Cardiac fibroblast (primary cell): ENCODE data around the gene NUMB.

ENCODE experiments used
- DNase-seq, 2 donors: peaks; one replicate each; pipeline versions ENCODE4 v3.0.0 to v3.0.0-alpha.2; 2010; ENCODE audit warnings: low read depth in 2 of 2
- H3K4me3 ChIP-seq, 2 donors: replicated peaks in 1 of 2; 1 replicate in 1 of 2; 2 replicates in 1 of 2; pipeline ENCODE4 v1.5.1; 2011; ENCODE audit warnings: low read depth in 2 of 2, low read length in 2 of 2, mild to moderate bottlenecking in 2 of 2, moderate library complexity in 1 of 2
- TF ChIP-seq, protein P1 (sequence below): IDR thresholded peaks from one replicate; pipeline ENCODE4 v1.5.1; 2011; ENCODE audit warnings: low read depth, mild to moderate bottlenecking, low read length, inconsistent platforms

NUMB gene

DNA sequence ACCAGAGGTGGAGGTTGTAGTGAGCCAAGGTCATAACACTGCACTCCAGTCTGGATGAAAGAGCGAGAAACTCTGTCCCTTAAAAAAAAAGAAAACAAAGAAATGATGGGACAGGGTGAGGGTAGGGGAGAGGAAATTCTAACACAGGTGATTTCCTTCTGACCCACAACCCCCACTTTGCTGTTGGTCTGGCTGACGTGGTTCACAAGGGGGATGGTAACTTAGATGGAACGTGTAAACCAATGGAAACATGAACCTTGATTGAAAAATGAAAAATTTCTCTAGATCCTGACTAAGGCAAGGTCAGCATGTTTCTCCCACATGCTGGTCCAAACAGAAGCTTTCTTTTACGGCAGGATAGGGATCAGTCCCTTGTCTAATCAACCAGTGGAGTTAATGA, 16.6 kb upstream of the NUMB start:
- no peak overlapping the region for H3K4me3 ChIP-seq
- DNase-seq = no peak
- TF ChIP-seq, protein P1, sequence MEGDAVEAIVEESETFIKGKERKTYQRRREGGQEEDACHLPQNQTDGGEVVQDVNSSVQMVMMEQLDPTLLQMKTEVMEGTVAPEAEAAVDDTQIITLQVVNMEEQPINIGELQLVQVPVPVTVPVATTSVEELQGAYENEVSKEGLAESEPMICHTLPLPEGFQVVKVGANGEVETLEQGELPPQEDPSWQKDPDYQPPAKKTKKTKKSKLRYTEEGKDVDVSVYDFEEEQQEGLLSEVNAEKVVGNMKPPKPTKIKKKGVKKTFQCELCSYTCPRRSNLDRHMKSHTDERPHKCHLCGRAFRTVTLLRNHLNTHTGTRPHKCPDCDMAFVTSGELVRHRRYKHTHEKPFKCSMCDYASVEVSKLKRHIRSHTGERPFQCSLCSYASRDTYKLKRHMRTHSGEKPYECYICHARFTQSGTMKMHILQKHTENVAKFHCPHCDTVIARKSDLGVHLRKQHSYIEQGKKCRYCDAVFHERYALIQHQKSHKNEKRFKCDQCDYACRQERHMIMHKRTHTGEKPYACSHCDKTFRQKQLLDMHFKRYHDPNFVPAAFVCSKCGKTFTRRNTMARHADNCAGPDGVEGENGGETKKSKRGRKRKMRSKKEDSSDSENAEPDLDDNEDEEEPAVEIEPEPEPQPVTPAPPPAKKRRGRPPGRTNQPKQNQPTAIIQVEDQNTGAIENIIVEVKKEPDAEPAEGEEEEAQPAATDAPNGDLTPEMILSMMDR = no peak

DNA sequence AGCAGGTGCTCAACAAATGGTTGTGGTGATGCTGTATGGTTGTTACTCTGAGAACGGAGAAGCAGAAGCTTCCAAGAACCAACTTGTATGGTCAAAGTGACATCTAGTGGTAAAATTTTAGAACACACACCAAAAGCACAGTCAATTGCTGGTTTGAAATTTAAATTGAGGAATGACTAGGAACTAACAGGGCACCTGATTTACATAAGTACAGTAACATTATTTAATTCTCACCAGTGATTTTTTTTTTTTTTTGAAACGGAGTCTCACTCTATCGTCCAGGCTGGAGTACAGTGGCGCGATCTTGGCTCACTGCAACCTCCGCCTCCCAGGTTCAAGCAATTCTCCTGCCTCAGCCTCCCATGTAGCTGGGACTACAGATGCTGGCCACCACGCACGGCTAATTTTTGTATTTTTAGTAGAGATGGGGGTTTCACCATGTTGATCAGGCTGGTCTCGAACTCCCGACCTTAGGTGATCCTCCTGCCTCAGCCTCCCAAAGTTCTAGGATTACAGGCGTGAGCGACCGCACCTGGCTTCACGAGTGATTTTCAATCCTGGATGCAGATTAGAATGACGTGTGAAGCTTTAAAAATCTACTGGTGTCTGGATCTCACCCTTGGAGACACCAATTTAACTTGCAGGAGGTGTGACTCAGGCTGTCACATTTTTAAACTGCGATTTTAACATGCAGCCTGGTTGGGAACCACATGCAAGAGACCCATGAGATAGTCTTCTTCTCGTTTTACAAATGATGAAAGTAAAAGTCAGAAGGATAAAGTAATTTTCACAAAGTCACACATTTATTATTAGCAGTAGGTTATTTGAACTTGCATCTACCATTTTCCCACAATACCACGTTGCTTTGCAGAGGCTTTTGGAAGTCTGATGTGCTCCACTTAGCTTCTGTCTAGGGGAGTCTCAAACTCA, 14.1 kb upstream of the NUMB start:
- TF ChIP-seq, protein P1 = peak; percentile 59
- DNase-seq = peak; percentile 87
- H3K4me3 ChIP-seq = no peak overlapping the region

DNA sequence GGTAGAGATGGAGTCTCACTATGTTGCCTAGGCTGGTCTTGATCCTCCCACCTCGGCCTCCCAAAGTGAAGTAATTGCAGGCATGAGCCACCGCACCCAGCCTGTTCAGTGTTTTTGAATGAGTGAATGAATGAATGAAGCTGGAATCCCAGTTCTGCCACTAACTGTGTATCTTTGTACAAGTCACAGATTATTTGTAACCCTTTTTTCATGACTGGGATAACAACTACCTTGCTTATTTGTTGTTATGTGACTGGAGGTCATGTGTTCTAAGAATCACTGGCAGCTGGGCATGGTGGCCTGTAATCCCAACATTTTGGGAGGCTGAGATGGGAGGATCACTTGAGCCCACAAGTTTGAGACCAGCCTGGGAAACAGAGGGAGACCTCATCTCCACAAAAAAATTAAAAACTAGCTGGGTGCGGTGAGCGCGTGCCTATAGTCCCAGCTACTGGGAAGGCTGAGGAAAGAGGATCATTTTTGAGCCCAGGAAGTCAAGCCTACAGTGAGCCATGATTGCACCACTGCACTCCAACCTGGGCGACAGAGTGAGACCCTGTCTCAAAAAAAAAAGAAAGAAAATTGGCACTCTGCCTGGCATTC, 13.3 kb upstream of the NUMB start:
- TF ChIP-seq, protein P1 = no peak
- no peak overlapping the region for H3K4me3 ChIP-seq
- DNase-seq = no peak

DNA sequence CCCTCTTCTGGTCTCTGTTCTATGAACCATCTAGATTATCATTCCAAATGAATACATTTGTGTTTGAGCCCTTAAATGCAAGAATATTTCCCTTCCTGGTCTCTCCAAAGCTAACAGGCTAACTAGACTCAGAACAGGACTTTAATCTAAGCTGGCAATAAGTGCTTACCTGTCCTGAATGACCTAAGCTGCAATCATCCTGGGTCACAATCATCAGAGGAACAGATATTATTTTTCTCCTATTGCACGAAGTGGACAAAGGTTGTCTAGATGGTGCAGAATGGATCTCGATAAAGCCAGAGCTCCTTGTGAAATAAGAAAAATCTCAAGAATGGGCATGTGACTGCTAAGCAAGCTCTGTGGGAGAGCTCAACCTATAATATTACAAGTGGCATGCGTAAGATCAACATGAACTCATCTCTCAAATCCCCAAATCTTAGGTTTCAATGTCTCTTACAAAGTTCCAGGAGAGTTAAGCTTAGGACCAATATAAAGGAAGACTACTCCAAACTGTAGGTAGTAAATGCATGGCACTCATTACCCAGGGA, 10.6 kb upstream of the NUMB start:
- H3K4me3 ChIP-seq = no peak overlapping the region
- no peak for DNase-seq
- TF ChIP-seq, protein P1 = no peak

DNA sequence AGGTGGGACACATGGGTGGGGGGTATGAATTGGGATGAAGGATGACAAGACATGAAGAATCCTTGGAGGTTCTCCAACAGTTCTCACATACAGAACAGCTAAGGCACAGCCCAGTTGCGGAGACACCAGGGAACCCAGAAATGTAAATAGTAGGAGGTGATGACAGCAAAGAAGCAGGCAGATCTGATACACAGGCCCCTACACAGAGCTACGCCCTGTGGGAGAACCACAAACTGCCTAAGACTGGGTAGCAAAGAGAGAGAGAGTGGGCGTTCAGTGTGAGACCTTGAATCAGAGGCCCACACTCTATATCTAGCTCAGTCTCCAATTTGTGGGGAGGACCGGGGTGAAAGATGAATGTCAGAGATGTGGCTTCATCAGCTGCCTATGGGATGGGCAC, 9.5 kb upstream of the NUMB start:
- DNase-seq = peak; percentile 38 to 58
- no peak overlapping the region for H3K4me3 ChIP-seq
- TF ChIP-seq, protein P1 = no peak

DNA sequence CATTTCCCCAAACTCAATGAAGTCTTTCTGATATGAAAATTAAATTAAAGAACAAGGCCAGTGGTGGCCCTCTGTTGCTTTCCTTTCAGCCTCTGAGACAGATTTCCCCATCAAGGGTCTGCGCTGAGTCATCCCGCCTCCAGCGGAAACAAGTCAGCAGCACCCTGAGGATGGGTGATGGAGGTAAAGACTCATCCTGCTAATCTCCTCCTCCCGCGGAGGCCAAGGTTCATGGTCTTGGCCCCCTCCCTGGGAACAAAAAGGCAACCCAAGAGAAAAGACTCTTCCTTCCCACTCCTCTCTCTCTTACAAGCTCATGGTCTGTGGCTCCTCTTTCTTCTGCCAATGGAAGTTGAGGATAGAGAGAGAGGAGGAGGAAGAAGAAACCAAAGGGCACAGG, 9.0 kb upstream of the NUMB start:
- TF ChIP-seq, protein P1 = no peak
- DNase-seq = peak; percentile 68 to 74

More for the DNA sequence above, 9.0 kb upstream of the NUMB start:
- no peak overlapping the region for H3K4me3 ChIP-seq
